HG02588 (cell line): ENCODE measurements around the gene AMOTL2.
A peak's percentile ranks its signal among the peaks of the same experiment; 100 is the strongest.

Experiments
- ATAC-seq: cut with Tn5 transposase; IDR thresholded peaks from one replicate; pipeline ENCODE4 v1.9.1; 2021; ENCODE audit warnings: mild to moderate bottlenecking, moderate library complexity; ENCODE audit not compliant: unreplicated experiment

AMOTL2 gene

GRCh38 chr3:134317106-134317947, 56.9 kb downstream of the AMOTL2 start:
- no peak for ATAC-seq

- ATAC-seq: no peak
These were observed 58.8 kb downstream of the AMOTL2 start for GRCh38 chr3:134315286-134316106.

- ATAC-seq: no peak
These were observed 59.5 kb downstream of the AMOTL2 start for GRCh38 chr3:134314588-134315285.

- no peak for ATAC-seq
These were observed 60.2 kb downstream of the AMOTL2 start for GRCh38 chr3:134313847-134314587.

GRCh38 chr3:134312873-134313846, 61.1 kb downstream of the AMOTL2 start:
- ATAC-seq: peak; percentile 23

GRCh38 chr3:134312072-134312872, 62.0 kb downstream of the AMOTL2 start:
- peak; percentile 57 for ATAC-seq

- ATAC-seq: no peak
These were observed 62.6 kb downstream of the AMOTL2 start for GRCh38 chr3:134311693-134312071.

- no peak for ATAC-seq
These were observed 63.0 kb downstream of the AMOTL2 start for GRCh38 chr3:134311265-134311664.

- no peak for ATAC-seq
These were observed 64.1 kb downstream of the AMOTL2 start for GRCh38 chr3:134309987-134310700.

- no peak for ATAC-seq
These were observed 65.8 kb downstream of the AMOTL2 start for GRCh38 chr3:134308350-134308891.

GRCh38 chr3:134307425-134307824, 66.8 kb downstream of the AMOTL2 start:
- ATAC-seq: no peak

GRCh38 chr3:134306320-134306719, 67.9 kb downstream of the AMOTL2 start:
- no peak for ATAC-seq
